Neural crest cell (in vitro differentiated cells): Measurements from ENCODE around the gene PDSS1. TPM values are rescaled to one million over a fixed set of nuclear protein-coding genes. Genes with fewer than 3 reads are reported as not detected.
"Not testable (repeated sequence)": the region's sequence is repeated elsewhere in the genome, so short reads cannot be mapped to it uniquely, and the experiment has no call there.

Source experiments
- DNase-seq: peaks from one replicate; pipeline ENCODE4 v3.0.0; 2021; ENCODE audit warnings: low read depth, mixed read lengths, low spot score
- H3K27ac Mint-ChIP-seq: one replicate; pipeline ENCODE4 v1.8.0; 2021; ENCODE audit warnings: mild to moderate bottlenecking, mixed read lengths; ENCODE audit not compliant: unreplicated experiment
- H3K27me3 Mint-ChIP-seq: 2 replicates; pipeline ENCODE4 v1.8.0; 2021; ENCODE audit warnings: low read depth, mild to moderate bottlenecking, mixed read lengths
- H3K36me3 Mint-ChIP-seq: 2 replicates; pipeline ENCODE4 v1.8.0; 2021; ENCODE audit warnings: low read depth, mild to moderate bottlenecking, mixed read lengths
- H3K4me1 Mint-ChIP-seq: 2 replicates; pipeline ENCODE4 v1.8.0; 2021; ENCODE audit warnings: mixed read lengths
- H3K4me3 Mint-ChIP-seq: one replicate; pipeline ENCODE4 v1.8.0; 2021; ENCODE audit warnings: mild to moderate bottlenecking, mixed read lengths
- H3K9me3 Mint-ChIP-seq: 2 replicates; pipeline ENCODE4 v1.8.0; 2021; ENCODE audit warnings: mixed read lengths
- total RNA-seq: library from RNA; stranded (reverse); gene quantifications from 2 replicates; pipeline ENCODE4 v1.2.1, GENCODE V29; 2021
- TF ChIP-seq, protein P1 (sequence below): fragments of 200-600 bp; sonication (generic); conservative IDR thresholded peaks from 2 replicates; pipeline ENCODE4 v1.5.0; 2021; ENCODE audit warnings: antibody characterized with exemption, mild to moderate bottlenecking

Gene PDSS1
- total RNA-seq, 1 donor from 2014 or later, result 16.7 TPM

DNA sequence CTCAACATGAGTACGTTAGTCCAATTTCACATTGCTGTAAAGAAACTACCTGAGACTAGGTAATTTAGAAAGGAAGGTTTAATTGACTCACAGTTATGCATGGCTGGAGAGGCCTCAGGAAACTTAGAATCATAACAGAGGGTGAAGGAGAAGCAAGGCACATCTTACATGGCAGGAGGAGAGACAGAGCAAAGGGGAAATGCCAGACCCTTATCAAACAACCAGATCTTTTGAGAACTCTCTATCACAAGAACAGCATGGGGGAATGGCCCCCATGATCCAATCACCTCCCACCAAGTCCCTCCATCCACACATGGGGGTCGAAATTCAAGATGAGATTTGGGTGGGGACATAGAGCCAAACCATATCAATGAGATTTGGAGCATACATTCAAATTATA is 34.6 kb upstream of the PDSS1 start:
- Mint-ChIP-seq H3K36me3 (no peaks in the 10 kb centered on the region), H3K9me3 (no peaks in the 10 kb centered on the region), H3K4me3 (no peak overlapping the region), H3K4me1 (no peaks in the 10 kb centered on the region), H3K27me3 (peaks cover 3% of the 10 kb centered on the region), H3K27ac (no peak overlapping the region)
- no peak for DNase-seq
- TF ChIP-seq, protein P1, sequence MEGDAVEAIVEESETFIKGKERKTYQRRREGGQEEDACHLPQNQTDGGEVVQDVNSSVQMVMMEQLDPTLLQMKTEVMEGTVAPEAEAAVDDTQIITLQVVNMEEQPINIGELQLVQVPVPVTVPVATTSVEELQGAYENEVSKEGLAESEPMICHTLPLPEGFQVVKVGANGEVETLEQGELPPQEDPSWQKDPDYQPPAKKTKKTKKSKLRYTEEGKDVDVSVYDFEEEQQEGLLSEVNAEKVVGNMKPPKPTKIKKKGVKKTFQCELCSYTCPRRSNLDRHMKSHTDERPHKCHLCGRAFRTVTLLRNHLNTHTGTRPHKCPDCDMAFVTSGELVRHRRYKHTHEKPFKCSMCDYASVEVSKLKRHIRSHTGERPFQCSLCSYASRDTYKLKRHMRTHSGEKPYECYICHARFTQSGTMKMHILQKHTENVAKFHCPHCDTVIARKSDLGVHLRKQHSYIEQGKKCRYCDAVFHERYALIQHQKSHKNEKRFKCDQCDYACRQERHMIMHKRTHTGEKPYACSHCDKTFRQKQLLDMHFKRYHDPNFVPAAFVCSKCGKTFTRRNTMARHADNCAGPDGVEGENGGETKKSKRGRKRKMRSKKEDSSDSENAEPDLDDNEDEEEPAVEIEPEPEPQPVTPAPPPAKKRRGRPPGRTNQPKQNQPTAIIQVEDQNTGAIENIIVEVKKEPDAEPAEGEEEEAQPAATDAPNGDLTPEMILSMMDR, result no peak

DNA sequence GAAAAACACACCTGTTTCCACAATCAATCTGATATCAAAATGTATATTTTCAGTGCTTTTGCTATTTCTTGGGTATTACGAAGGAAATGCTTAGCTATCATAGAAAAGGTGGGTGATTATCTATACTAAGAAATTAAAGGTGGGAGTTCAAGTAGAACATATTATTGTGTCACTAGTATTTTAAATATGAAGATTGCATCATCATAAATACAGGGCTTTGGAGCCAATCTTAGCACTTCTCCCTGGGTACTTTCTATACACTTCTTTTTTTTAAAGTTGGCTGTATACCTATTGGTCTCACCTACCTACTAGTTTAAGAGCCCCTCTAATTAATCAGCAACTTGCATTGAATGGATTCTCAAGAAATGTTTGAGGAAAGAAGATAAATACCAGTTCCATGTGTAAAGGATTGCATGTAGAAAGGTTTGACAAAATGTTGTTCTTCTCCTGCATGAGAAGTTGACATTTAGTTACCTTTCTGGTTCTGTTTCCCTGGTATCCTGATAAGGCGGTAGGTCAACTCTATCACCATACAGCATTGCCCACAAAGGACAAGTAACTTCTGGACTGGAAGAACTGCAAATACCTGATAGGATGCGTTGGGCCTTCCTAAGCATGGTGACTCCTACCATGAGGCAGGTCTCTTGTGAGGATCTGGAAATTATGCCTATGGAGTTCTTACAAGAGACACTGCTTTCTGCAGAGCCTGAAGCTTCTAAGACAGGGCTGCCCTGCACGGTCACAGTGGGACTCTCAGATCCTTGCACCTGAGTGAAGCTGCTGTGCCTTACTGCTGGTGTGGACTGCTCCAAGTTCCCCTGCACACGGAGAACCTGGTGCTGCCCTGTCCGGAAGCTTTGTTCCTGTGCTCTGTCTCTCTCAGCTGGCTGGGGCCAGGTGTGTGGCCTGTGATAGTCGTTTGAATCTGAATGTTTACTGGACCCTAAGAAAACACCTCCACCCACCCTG is 32.1 kb upstream of the PDSS1 start:
- Mint-ChIP-seq H3K4me1 (no peaks in the 10 kb centered on the region), H3K27ac (no peak overlapping the region), H3K4me3 (no peak overlapping the region), H3K9me3 (no peaks in the 10 kb centered on the region), H3K36me3 (no peaks in the 10 kb centered on the region), H3K27me3 (no peaks in the 10 kb centered on the region)
- DNase-seq, result no peak
- TF ChIP-seq, protein P1, result no peak

GRCh38 chr10:26675873-26676257 is 21.6 kb upstream of the PDSS1 start:
- TF ChIP-seq, protein P1, result no peak
- H3K9me3 Mint-ChIP-seq, result no peaks in the 10 kb centered on the region
- no peak overlapping the region for H3K27ac Mint-ChIP-seq
- no peaks in the 10 kb centered on the region for H3K36me3 Mint-ChIP-seq
- DNase-seq, result no peak
- no peaks in the 10 kb centered on the region for H3K4me1 Mint-ChIP-seq
- peaks cover 8% of the 10 kb centered on the region for H3K27me3 Mint-ChIP-seq
- no peak overlapping the region for H3K4me3 Mint-ChIP-seq

GRCh38 chr10:26679588-26679987 is 17.9 kb upstream of the PDSS1 start:
- Mint-ChIP-seq H3K27ac (no peak overlapping the region), H3K9me3 (no peaks in the 10 kb centered on the region), H3K27me3 (peaks cover 22% of the 10 kb centered on the region), H3K36me3 (no peaks in the 10 kb centered on the region), H3K4me1 (no peaks in the 10 kb centered on the region), H3K4me3 (no peak overlapping the region)
- TF ChIP-seq, protein P1, result no peak
- DNase-seq, result no peak

GRCh38 chr10:26681076-26681475 is 16.4 kb upstream of the PDSS1 start:
- H3K36me3 Mint-ChIP-seq, result no peaks in the 10 kb centered on the region
- DNase-seq, result no peak
- H3K27ac Mint-ChIP-seq, result no peak overlapping the region
- H3K4me3 Mint-ChIP-seq, result no peak overlapping the region
- peaks cover 27% of the 10 kb centered on the region for H3K27me3 Mint-ChIP-seq
- no peaks in the 10 kb centered on the region for H3K4me1 Mint-ChIP-seq
- TF ChIP-seq, protein P1, result no peak
- H3K9me3 Mint-ChIP-seq, result no peaks in the 10 kb centered on the region

- not testable (repeated sequence) for H3K4me1 Mint-ChIP-seq, H3K27ac Mint-ChIP-seq, H3K4me3 Mint-ChIP-seq, H3K36me3 Mint-ChIP-seq, DNase-seq, H3K9me3 Mint-ChIP-seq
- peaks cover 27% of the 10 kb centered on the region for H3K27me3 Mint-ChIP-seq
These were observed 15.5 kb upstream of the PDSS1 start for GRCh38 chr10:26681971-26682370.
